NCI-H82 treated with DMSO at 0.1 percent for 48 hours (cell line): ENCODE results near the gene INVS.
"Not testable (repeated sequence)": the region's sequence is repeated elsewhere in the genome, so short reads cannot be mapped to it uniquely, and the experiment has no call there.

Experiments used
- DNase-seq: peaks from one replicate; lab custom pipeline; 2025; ENCODE audit not compliant: unreplicated experiment; lab: John Stamatoyannopoulos, UW

The INVS gene

GRCh38 chr9:100191264-100191663 is 92.2 kb downstream of the INVS start:
- no peak for DNase-seq

GRCh38 chr9:100193078-100193477 is 94.0 kb downstream of the INVS start:
- DNase-seq = no peak

GRCh38 chr9:100196215-100196614 is 97.2 kb downstream of the INVS start:
- no peak for DNase-seq

- no peak for DNase-seq
Observed at GRCh38 chr9:100196828-100197227, 97.8 kb downstream of the INVS start.

GRCh38 chr9:100197553-100197952 is 98.5 kb downstream of the INVS start:
- DNase-seq = no peak

- DNase-seq = peak; percentile 23
Observed at GRCh38 chr9:100202806-100203205, 103.8 kb downstream of the INVS start.

GRCh38 chr9:100204796-100205195 is 105.8 kb downstream of the INVS start:
- DNase-seq = no peak

- no peak for DNase-seq
Observed at GRCh38 chr9:100206899-100207298, 107.9 kb downstream of the INVS start.

- DNase-seq = no peak
Observed at GRCh38 chr9:100208673-100209072, 109.6 kb downstream of the INVS start.

GRCh38 chr9:100211476-100211875 is 112.4 kb downstream of the INVS start:
- no peak for DNase-seq

GRCh38 chr9:100213730-100214477 is 114.9 kb downstream of the INVS start:
- DNase-seq = no peak

GRCh38 chr9:100216178-100216787 is 117.2 kb downstream of the INVS start:
- peak; percentile 11 for DNase-seq

GRCh38 chr9:100217536-100217935 is 118.5 kb downstream of the INVS start:
- DNase-seq = no peak

GRCh38 chr9:100219347-100219746 is 120.3 kb downstream of the INVS start:
- no peak for DNase-seq

GRCh38 chr9:100220936-100221335 is 121.9 kb downstream of the INVS start:
- no peak for DNase-seq

GRCh38 chr9:100221538-100221937 is 122.5 kb downstream of the INVS start:
- DNase-seq = no peak

GRCh38 chr9:100222674-100223073 is 123.6 kb downstream of the INVS start:
- DNase-seq = no peak

- DNase-seq = no peak
Observed at GRCh38 chr9:100227636-100228035, 128.6 kb downstream of the INVS start.

GRCh38 chr9:100228352-100228869 is 129.4 kb downstream of the INVS start:
- DNase-seq = no peak

- DNase-seq = no peak
Observed at GRCh38 chr9:100229136-100229535, 130.1 kb downstream of the INVS start.

- DNase-seq = no peak
Observed at GRCh38 chr9:100229561-100229960, 130.5 kb downstream of the INVS start.

- not testable (repeated sequence) for DNase-seq
Observed at GRCh38 chr9:100236986-100237385, 137.9 kb downstream of the INVS start.
